Peyer's patch (tissue), 4 donors: ENCODE results near the gene CRMP1. TPM values are rescaled to one million over a fixed set of nuclear protein-coding genes. Genes with fewer than 3 reads are reported as not detected.
A peak's percentile ranks its signal among the peaks of the same experiment; 100 is the strongest.

ENCODE experiments used
- DNase-seq, 3 donors: peaks; one replicate each; pipeline ENCODE4 v3.0.0-alpha.2; 2017 to 2019
- H3K27ac ChIP-seq, 4 donors: fragments of 200-600 bp; sonication (generic); one replicate each; pipeline ENCODE4 v1.5.1; 2016 to 2019
- H3K27me3 ChIP-seq, 2 donors: fragments of 200-600 bp; sonication (generic); one replicate each; pipeline ENCODE4 v1.5.1; 2019
- H3K36me3 ChIP-seq, 3 donors: fragments of 200-600 bp; sonication (generic); one replicate each; pipeline ENCODE4 v1.5.1; 2016 to 2019
- H3K4me1 ChIP-seq, 4 donors: fragments of 200-600 bp; sonication (generic); one replicate each; pipeline ENCODE4 v1.5.1; 2016 to 2019
- H3K4me3 ChIP-seq, 4 donors: fragments of 200-600 bp; sonication (generic); 1 replicate in 3 of 4; 2 replicates in 1 of 4; pipeline ENCODE4 v1.5.1; 2016 to 2019; ENCODE audit warnings: mild to moderate bottlenecking in 1 of 4
- H3K9me3 ChIP-seq, 4 donors: fragments of 200-600 bp; sonication (generic); one replicate each; pipeline ENCODE4 v1.5.1; 2016 to 2019; ENCODE audit warnings: mild to moderate bottlenecking in 1 of 4
- POLR2A ChIP-seq, 2 donors: fragments of 450-650 bp; IDR thresholded peaks; one replicate each; pipeline ENCODE4 v1.5.1; 2017; ENCODE audit warnings: antibody characterized with exemption in 2 of 2, mild to moderate bottlenecking in 2 of 2, moderate library complexity in 2 of 2
- total RNA-seq, 4 donors: library from RNA; depleted of rRNA; stranded (reverse); fragments of >200 nt; gene quantifications; one replicate each; pipeline ENCODE4 v1.1.0, GENCODE V29; 2016
- TF ChIP-seq, protein P1 (sequence below), 6 experiments: fragments of 450-650 bp in 4 of 6; fragments of 200-600 bp in 2 of 6; sonication (generic) in 1 of 6; IDR thresholded peaks; one replicate each; pipeline ENCODE4 v1.5.1; 2017 to 2019; ENCODE audit warnings: antibody characterized with exemption in 6 of 6, mild to moderate bottlenecking in 3 of 6, moderate library complexity in 1 of 6

Gene CRMP1
- total RNA-seq, 4 donors from 2014 or later, result 1.5 to 5.8 (median 1.6) TPM; not detected in 1

DNA sequence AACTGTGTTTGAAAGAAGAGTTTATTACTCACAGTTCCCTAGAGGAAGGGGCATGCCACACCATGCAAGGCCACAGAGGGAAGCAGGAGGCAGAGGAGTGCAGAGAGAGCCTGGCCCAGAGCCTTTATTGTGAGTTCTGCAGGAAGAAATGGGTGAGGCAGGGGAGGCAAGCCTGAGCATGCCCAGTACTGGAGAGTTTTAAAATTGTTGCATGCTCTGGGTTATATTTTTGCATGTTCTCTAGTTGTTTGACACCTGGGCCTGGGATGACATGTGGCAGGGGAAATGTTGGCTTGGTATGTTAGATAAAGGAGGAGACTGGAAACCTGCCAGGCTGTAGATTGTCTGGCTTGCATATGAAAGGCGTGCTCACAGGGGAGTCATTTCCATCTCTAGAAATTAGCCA, 19.7 kb upstream of the CRMP1 start:
- no peaks in the 10 kb centered on the region for H3K36me3 ChIP-seq
- no peaks in the 10 kb centered on the region for H3K9me3 ChIP-seq
- H3K4me1 ChIP-seq, result no peaks in the 10 kb centered on the region
- H3K27ac ChIP-seq, result no peak overlapping the region
- no peak overlapping the region for H3K4me3 ChIP-seq
- peak in 1 of 3 donors; percentile 9 for DNase-seq
- H3K27me3 ChIP-seq, result no peaks in the 10 kb centered on the region
- TF ChIP-seq POLR2A (IDR thresholded peaks at IDR 0.05), result no peak
- TF ChIP-seq, protein P1, sequence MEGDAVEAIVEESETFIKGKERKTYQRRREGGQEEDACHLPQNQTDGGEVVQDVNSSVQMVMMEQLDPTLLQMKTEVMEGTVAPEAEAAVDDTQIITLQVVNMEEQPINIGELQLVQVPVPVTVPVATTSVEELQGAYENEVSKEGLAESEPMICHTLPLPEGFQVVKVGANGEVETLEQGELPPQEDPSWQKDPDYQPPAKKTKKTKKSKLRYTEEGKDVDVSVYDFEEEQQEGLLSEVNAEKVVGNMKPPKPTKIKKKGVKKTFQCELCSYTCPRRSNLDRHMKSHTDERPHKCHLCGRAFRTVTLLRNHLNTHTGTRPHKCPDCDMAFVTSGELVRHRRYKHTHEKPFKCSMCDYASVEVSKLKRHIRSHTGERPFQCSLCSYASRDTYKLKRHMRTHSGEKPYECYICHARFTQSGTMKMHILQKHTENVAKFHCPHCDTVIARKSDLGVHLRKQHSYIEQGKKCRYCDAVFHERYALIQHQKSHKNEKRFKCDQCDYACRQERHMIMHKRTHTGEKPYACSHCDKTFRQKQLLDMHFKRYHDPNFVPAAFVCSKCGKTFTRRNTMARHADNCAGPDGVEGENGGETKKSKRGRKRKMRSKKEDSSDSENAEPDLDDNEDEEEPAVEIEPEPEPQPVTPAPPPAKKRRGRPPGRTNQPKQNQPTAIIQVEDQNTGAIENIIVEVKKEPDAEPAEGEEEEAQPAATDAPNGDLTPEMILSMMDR (IDR thresholded peaks at IDR 0.05), result no peak

DNA sequence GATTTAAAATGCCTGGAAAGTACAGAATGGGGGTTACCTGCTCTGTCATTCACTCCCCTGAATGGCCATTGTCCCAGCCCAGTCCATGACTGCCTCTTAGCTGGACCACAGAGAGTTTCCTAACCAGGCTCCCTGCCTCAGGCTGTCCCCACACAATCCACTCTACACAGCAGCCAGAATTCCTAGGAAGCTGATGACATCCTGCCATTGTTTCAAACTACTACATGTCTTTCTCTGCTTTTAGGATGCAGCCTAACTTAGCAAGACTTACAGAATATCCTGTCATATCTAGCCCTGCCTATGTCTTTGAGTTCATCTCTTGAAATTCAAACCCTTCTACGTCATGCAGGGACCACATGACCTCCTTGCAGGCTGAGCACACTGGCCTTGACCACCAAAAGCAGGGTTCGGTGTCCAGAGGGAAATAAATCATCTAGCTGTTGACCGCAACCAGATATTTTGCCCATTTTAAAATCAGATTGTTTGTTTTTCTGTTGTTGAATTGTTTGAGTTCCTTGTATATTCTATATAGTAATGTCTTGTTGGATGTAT, 16.1 kb upstream of the CRMP1 start:
- Histone ChIP-seq H3K27me3 (no peaks in the 10 kb centered on the region), H3K36me3 (no peaks in the 10 kb centered on the region)
- TF ChIP-seq POLR2A (IDR thresholded peaks at IDR 0.05), result no peak
- TF ChIP-seq, protein P1 (IDR thresholded peaks at IDR 0.05), result no peak

DNA sequence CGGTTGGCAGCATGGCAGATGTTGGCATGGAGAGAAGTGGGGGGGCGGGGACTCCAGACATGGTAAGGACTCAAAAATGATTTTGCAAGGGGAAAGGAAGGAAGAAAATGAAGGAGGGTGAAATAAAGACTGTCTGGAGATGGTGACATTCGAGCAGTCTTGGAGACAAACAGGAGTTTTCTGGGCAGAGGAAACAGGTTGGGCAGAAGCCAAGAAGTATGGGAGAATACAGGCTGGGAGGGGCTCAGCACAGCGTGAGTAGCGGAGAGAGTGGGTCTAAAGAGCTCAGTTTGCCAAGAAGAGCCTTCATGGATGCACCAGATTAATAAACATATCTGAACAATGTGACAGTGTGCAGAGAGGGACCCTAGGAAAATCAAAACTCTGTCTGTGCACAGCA, 13.3 kb upstream of the CRMP1 start:
- DNase-seq, result no peak
- no peak for TF ChIP-seq POLR2A (IDR thresholded peaks at IDR 0.05)
- TF ChIP-seq, protein P1 (IDR thresholded peaks at IDR 0.05), result no peak
- no peaks in the 10 kb centered on the region for H3K27me3 ChIP-seq

More for the DNA sequence above, 16.1 kb upstream of the CRMP1 start:
- DNase-seq, result no peak
- H3K9me3 ChIP-seq, result no peaks in the 10 kb centered on the region
- no peak overlapping the region for H3K4me3 ChIP-seq
- H3K4me1 ChIP-seq, result no peaks in the 10 kb centered on the region
- H3K27ac ChIP-seq, result no peak overlapping the region

DNA sequence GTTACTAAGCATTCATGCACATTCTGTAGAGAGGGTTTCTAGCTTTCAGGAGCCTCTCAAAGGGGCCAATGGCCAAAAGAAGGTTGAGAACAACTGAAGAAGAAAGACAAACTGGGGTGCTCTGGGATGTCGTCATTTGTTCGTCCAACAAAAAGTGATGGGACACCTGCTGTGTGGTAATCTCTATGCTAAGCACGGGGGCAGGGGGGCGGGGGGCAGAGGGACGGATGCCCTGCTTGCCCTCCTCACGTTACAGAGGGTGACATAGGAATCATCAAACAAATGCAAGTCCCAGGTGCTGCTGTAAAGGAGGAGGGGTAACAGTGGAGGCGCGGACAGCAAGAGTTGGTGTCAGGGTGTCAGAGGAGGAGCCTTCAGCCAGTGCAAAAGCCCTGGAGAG, 12.8 kb upstream of the CRMP1 start:
- Histone ChIP-seq H3K27me3 (no peaks in the 10 kb centered on the region), H3K9me3 (no peaks in the 10 kb centered on the region), H3K27ac (no peak overlapping the region), H3K4me1 (no peaks in the 10 kb centered on the region), H3K36me3 (no peaks in the 10 kb centered on the region), H3K4me3 (no peak overlapping the region)
- no peak for DNase-seq
- no peak for TF ChIP-seq POLR2A (IDR thresholded peaks at IDR 0.05)
- TF ChIP-seq, protein P1 (IDR thresholded peaks at IDR 0.05), result no peak

More for the DNA sequence above, 13.3 kb upstream of the CRMP1 start:
- H3K4me3 ChIP-seq, result no peak overlapping the region
- no peaks in the 10 kb centered on the region for H3K36me3 ChIP-seq
- no peak overlapping the region for H3K27ac ChIP-seq
- no peaks in the 10 kb centered on the region for H3K9me3 ChIP-seq
- H3K4me1 ChIP-seq, result no peaks in the 10 kb centered on the region

DNA sequence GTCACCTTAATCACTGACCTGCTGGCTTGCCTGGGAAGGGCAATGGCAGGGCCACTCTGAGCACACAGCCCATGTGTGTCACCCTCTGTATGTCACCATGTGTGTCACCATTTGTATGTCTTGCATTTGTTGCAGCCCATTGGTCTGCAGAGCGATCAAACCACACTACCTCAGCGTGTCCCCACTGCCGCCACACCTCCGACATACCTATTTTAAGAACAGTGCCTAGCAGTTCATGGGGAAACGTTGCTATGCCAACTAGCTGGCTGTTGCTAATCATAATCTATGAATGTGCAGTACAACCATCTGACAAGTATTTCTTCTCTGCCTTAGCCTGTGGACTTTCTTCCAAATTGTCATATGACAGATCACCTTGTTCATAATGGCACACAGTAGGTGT, 8.0 kb upstream of the CRMP1 start:
- no peak for DNase-seq
- Histone ChIP-seq H3K27ac (no peak overlapping the region), H3K4me3 (no peak overlapping the region)

More for the DNA sequence above, 8.0 kb upstream of the CRMP1 start:
- H3K36me3 ChIP-seq, result no peaks in the 10 kb centered on the region
- H3K4me1 ChIP-seq, result no peaks in the 10 kb centered on the region
- no peaks in the 10 kb centered on the region for H3K27me3 ChIP-seq
- no peaks in the 10 kb centered on the region for H3K9me3 ChIP-seq
- TF ChIP-seq POLR2A (IDR thresholded peaks at IDR 0.05), result no peak
- TF ChIP-seq, protein P1 (IDR thresholded peaks at IDR 0.05), result no peak
